MV-4-11 (cell line): ENCODE results near the gene PET117.
"Not testable (repeated sequence)": the region's sequence is repeated elsewhere in the genome, so short reads cannot be mapped to it uniquely, and the experiment has no call there.

Source experiments
- DNase-seq: peaks from one replicate; lab custom pipeline; 2025; lab: John Stamatoyannopoulos, UW

PET117 gene

DNA sequence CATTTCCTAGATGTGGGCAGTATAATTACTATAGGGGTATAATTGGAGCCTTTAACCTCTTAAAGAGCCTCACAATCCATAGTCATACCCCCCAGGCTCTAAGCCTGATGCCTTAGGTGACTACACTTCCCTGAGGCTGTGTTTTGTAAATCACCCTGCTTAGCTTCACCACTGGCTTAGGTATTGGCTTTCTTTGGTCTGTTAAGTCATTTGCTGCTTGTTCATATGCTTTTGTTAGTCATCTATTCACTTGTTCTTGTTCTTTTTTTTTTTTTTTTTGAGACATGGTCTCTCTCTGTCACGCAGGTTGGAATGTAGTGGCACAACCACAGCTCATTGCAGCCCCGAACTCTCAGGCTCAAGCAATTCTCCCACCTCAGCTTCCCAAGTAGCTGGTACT, 26.7 kb downstream of the PET117 start:
- no peak for DNase-seq

DNA sequence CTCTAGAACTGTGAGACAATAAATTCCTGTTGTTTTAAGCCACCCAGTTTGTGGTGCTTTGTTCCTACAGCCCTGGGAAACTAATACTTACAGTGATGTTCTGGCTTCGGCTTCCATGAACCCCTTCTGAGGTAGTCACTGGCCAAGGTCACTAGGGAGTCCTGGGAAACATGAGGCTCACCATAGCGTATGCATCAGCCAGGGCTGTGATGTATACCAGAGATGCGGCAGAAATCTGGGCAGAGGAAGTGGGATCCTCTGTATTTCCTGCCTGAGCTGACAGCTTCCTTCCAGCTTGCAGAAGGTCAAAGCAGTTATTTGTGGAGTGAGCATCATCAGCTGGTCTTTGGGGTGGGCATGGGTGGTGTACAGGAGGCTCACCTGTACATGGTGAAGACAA, 27.9 kb downstream of the PET117 start:
- DNase-seq, result no peak

DNA sequence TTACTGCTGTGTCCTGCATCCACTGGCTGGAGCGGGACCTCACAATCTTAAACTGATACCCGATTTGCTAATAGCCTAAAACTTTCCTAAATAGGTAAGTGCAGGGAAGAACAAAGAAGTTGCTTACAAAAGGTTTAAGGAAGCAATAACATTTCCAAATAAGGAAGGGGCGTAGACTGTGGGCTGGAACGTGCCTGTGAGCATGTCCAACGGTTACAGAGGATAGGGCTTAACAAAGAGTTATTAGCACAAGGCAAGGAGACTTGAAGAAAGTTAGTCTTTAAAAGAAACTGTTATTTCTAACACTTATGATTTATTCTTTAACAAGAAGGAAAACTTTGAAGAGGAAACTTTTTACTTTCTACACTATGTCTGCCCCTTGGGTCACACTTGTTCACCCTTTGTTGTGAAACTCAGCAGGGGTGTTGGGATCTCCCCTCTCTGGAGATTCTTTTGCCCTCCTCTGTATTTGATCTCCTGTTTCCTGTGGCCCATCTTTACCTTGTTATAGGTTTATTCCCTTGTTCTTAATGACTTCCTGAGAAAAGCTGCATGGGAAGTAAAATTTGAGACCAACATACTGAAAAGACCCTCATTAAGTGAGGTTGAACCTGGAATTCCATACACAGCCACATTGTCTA, 28.7 kb downstream of the PET117 start:
- DNase-seq, result peak; percentile 12

DNA sequence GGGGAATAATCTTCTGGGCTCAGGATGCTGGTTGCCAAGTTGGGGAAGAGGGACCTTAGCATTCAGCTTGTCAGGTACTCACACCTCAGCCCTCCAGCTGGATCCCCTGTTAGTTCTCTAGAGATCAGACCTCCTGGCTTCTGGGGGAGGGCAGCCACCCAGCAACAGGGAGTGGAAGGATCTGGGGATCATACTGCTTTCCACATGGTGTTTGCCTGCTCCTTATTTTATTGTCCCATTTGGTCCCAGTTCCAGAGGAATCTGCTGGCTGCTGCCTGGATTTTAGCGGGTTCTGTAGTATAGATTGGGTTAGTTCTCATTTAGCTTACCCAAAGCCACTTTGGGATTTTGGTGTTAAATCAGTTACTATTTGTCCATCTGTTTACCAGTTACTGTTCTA, 29.3 kb downstream of the PET117 start:
- no peak for DNase-seq

DNA sequence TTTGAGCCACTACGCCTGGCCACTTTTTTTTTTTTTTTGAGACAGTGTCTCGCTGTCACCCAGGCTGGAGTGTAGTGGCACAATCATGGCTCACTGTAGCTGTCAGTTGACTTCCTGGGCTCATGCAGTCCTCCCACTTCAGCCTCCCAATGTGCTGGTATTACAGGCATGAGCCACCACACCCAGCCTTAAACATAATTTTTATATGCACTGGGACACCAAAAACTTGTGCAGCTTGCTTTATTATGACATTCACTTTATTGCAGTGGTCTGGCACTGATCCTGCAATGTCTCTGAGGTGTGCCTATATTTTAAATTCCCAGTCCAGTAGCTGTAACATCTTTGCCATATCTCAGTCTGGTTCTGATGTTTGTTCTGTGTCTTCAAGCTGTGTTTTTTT, 34.7 kb downstream of the PET117 start:
- DNase-seq, result no peak

DNA sequence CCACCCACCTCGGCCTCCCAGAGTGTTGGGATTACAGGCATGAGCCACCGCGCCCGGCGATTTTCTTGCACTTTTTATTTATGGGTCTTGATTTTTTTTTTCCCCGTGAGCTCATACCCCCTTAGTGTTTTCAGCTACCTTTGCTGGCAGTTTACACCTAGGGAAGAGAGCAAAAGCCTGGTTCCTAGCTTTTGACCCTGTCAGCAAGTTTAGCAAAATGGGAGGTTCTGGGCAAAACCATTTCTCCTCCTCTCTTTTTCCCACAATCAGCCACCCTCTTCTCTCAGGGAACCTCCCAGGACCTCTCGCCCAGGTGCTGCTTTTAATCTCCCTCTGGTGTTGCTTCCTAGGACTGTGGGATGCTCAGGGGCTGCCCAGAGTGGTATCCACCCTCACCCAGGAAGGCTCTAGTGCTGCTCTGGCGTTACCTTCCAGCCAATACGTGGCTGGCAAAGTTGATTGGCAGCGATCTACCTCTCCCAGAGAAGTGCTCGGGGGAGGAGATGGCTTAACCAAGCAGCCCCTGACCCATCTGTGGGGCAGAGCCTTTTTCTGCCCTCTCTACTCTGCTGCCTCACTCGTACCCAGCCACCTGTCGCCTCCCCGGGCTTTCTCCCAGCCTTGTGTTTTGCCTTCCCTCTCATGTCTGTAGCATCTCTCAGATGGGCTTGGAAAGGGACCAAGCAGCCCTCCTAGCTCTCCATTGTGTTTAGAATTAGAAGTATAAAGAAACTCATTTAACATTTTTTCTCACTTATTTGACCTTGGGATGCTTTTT, 37.4 kb downstream of the PET117 start:
- no peak for DNase-seq

DNA sequence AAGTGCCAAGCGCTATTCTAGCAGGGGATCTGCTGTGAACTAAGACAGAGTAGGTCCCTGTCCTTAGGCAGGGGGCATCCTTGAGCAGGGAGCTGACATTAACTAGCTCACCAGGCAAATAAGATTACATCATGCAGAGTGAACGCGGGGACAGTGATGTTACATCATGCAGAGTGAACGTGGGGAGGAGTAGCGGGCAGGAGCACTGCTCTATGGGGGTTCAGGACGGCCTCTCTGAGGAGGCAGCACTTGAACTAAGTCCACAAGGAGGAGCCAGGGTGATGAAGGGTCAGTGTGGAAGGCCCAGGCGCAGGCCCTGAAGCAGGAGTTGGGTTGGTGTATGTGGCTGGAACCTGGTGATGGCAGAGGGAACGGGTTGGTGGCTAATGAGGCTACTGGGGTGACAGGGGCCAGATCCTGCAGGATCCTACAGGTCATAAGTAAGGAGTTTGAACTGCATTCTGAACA, 38.7 kb downstream of the PET117 start:
- peak; percentile 44 for DNase-seq

DNA sequence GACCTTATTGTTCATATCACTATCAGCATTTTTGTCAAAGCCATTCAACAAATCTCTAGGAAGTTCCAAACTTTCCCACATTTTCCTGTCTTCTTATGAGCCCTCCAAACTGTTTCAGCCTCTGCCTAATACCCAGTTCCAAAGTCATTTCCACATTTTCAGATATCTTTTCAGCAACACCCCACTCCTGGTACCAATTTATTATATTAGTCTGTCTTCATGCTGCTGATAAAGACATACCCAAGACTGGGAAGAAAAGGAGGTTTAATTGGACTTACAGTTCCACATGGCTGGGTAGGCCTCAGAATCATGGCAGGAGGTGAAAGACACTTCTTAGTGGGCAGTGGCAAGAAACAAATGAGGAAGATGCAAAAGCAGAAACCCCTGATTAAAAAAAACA, 42.7 kb downstream of the PET117 start:
- DNase-seq, result not testable (repeated sequence)

DNA sequence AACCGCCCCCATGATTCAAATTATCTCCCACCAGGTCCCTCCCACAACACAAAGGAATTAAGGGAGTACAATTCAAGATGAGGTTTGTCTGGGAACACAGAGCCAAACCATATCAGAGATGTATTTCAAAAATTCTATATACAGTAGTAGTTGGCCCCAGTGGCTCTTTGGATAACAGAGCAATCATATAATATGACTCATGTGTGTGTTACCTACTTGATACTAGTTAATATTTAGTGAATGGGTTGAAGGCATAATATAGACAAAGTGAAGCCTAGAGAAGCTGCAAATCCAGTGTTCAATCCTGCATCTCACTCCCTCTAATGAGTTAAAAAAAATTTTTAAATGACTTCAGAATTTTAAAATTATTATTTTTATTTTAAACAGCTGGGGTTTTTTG, 43.2 kb downstream of the PET117 start:
- DNase-seq, result no peak

DNA sequence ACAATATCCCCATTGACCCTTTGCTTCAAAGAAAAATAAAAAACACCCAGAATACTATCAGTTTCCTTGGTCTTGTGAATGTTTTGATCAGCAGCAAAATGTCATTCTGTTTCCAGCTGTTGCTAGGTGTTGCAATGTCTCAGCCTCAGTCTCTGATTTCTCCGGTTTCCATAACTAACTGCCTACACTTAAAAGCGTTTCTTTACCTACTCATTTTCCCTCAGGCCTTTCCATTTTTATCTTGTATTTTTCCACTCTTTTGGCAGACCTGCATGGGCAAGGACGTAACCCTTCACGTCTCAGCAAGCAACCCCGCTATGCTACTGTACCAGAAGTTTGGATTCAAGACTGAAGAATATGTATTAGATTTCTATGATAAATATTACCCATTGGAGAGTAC, 49.4 kb downstream of the PET117 start:
- no peak for DNase-seq

DNA sequence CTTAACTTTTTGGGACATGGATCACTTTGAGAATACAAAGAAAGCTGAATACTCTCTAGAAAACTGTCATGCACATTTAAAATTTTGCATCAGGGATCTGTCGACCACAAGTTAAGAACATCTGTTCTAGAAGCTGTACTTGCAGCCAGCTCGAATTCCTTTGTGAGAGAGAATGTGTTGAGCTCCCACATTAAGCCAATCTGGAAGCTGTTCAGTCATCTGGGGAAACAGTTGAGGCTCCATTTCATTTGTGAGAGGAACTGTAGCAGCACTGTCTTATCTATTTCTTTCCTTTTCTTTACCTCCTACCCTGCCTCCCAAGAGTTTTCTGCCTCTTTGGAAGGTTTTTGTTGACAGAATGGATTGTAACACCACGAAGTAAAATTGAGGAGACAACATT, 50.8 kb downstream of the PET117 start:
- DNase-seq, result no peak

DNA sequence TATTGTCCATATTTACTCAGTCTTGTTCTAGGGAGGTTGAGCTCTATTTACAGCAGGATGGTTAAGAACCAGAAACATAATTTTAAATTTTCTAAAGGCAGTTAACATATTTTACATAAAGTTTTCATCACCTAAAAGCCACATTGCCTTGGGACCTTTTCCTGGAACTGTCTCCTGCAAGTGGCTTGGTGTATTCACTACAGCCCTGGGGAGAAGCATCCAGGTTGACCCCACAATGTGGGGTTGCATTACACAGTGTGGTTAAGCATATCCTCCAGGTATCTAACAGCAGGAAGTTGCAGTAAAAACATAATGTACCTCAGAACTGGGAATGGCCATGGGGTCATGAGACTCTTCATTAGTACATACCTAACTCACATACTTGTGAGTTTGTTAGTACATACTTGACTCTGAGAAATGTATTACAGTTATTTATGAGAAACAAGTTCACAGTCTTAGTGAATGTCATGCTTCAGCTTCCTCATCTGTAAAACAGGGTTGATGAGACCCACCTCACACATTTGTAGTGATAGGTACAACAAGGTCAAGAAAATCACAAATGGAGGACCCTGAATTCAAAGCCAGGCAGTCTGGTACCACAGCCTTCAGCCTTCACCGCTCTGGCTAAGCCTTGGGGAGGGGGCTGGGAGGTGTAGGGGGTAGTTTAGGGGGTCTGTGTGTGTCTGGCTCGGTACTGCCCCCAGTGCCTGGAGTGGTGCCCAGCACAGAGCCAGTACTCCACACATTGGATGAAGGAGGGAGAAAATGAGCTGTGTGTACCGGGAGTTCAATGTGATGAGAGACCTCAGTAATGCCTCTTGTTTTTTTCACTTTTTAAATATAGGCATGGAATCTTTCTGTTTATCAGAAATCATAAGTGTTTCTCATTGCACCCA, 52.9 kb downstream of the PET117 start:
- DNase-seq, result no peak

DNA sequence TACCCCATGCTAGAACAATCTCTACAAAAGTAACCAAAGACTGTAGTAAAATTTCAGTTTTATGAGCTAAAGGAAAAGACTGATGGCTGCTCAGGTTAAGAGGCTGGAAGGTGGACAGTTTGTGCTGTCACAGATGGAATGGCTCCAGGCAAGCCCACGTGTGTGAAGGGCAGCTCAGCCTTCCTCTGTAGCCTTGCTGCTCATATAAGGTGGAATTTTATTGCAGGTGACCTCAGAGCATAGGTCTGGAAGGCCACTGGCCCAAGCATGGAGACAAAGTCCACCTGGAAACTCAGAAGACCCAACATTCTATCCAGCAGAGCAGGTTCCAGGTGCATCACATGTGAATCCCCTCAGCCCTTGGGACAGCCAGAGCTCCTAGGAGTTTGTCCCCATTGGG, 53.6 kb downstream of the PET117 start:
- DNase-seq, result no peak
